Stimulated activated CD8-positive, alpha-beta memory T cell treated with anti-CD3 and anti-CD28 coated beads, Interleukin-15, amount 100 ng/mL, for 4 hours (primary cell): ENCODE measurements around the gene DNAH7.

Source experiments
- DNase-seq, 2 donors: peaks; one replicate each; pipeline ENCODE4 v3.0.0-alpha.2; 2020; ENCODE audit warnings: low read depth in 2 of 2

DNAH7 gene

GRCh38 chr2:196077821-196078220 lies 9.2 kb upstream of the DNAH7 start:
- DNase-seq, result no peak

- DNase-seq, result no peak
These were observed 8.3 kb upstream of the DNAH7 start for GRCh38 chr2:196076778-196077568.

DNA sequence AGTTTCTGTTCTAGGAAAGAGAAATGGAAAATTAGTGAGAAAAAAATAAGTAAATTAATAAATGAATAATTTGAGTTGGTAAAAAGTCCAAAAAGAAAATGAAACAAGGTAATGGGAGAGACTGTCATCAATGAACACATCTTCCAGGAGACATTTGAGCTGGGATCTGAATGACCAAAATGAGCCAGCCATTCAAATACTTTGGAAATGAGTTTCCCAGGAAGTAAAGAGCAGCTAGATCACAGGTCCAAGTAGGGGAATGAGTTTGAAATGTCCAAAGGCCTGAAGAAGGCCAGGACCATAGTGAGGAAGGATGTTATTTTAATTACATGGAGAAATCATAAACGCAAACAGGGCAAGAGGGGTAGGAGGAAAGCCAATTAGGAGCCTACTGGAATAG lies 6.6 kb upstream of the DNAH7 start:
- DNase-seq, result no peak

GRCh38 chr2:196074631-196075030 lies 6.0 kb upstream of the DNAH7 start:
- DNase-seq, result no peak

GRCh38 chr2:196073521-196073920 lies 4.9 kb upstream of the DNAH7 start:
- DNase-seq, result no peak

- DNase-seq, result no peak
These were observed 1.6 kb downstream of the DNAH7 start for GRCh38 chr2:196067088-196067382.

DNA sequence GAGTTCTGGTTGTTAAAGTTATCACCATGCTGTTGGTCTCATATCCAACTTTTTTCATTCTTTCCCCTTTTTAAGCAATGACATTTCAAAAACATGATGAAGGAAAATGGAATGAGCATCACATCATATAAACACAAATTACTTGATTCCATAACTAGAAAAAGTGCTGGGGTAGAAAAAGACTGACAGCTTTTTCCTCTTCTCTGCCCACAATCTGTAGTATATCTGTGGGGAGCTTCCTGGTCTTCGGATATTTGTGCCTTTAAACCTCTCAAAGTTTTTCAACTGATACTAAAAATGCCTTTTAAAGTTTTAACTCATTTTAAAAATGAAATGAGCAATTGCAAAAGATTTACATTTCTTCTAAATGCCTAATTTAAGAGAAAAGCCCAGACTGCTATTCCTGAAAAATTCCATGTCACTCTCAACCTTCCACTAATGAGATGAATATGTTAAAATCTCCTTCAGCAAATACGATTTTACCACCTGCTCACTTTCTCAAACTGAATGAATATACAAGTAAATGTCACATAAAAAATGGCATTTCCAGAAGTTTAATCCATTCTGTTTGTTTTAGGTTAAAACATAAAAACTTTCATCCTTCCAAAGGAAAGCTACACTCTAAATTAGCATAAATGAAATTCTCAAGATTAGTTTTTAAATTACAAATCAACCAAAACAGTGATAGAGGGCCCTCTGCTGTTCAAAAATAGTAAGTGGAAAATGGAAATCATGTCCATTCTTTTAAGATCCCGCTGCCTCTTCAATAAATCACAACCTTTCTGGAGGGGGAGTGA lies 2.1 kb downstream of the DNAH7 start:
- no peak for DNase-seq

DNA sequence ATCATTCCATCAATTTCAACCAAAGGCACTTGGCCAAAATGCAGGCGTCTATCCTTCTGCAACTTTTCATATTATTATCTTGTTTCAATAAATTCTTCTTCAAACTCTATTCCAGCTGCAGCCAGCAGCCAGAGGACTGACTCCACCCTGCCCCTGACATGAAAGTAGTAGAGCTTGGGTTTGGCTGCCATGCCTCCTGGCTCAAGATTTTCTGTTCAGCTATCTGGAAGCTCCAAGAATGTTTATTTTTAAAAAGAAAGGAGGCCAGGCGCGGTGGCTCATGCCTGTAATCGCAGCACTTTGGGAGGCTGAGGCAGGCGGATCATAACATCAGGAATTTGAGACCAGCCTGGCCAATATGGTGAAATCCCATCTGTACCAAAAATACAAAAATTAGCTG lies 4.9 kb downstream of the DNAH7 start:
- DNase-seq, result no peak

GRCh38 chr2:196059491-196059960 lies 9.1 kb downstream of the DNAH7 start:
- no peak for DNase-seq

GRCh38 chr2:196054631-196055030 lies 14.0 kb downstream of the DNAH7 start:
- DNase-seq, result no peak

DNA sequence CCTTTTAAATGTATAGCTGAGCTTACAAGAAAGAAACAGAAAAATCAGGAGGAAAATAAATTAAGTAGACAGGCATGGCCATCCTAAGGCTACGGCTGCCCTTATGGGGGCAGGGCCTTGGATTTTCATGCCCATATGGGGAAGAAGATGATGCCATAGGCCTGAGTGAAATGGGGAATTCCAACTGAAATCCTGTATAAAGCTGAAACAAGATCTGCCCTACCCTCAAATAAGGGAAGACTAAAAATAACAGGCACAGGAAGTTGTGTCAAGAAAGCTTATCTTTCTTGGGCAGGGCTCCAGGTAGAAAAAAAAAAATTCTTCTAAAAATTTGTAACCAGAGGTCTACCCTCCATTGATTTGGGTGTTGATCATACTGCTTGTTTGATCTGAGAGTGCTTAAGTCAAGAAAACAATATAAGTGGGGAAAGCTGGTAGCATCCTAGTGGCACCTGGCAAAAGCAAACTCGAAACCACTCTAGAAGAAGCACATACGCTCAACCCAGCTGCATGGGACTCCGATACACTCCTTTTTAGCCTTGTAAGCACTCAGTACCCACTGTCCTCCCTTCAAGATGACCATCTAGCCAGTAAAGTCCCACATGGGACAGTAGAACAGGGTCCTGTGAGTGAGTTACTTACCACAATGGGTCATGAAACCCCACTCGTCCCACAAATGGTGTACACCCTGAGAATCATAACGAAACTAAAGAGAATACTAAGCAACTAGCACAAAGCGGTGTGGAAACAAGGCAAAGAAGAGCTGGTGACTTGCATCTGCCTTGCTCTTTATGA lies 22.3 kb downstream of the DNAH7 start:
- no peak for DNase-seq

DNA sequence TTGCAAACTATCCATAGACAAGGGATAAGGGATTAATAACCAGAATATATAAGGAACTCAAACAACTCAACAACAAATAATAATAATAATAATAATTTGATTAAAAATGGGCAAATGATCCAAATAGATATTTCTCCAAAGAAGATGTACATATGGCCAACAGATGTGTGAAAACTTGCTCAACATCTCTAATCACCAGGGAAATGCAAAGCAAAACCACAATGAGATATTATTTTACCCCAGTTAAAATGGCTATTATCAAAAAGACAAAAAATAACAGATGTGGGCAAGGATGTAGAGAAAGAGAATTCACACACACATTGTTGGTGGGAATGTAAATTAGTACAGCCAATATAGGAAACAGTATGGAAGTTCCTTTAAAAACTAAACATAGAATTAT lies 26.9 kb downstream of the DNAH7 start:
- no peak for DNase-seq

DNA sequence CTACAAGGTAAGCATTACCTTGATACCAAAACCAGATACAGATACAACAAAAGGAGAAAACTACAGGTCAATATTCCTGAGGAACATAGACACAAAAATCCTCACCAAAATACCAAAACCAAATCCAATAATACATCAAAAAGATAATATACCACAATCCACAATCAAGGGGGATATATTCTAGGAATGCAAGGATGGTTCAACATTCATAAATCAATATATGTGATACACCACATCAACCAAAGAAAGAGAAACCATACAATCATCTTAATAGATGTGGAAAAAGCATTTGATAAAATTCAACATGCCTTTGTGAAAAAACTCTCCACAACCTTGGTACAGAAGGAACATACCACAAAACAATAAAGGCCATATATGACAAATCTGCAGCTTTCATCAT lies 28.4 kb downstream of the DNAH7 start:
- DNase-seq, result no peak

GRCh38 chr2:196036442-196036841 lies 32.2 kb downstream of the DNAH7 start:
- DNase-seq, result no peak

DNA sequence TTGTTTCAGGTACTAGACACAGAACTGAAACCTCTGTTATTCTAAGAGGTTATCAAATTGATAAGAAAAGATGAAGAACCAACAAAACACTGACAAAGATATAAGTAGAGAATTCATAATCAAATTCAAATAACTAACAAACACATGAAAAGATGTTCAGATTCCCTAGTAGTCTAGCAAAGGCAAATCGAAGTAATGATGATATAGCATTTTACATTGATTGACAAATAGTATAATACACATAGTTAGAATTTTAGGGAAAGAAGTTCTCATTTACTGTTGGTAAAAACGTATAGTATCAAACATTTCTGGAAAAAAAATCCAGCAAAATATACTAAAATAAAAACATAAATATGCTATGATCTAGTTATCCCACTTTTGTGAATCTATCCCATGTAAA lies 50.6 kb downstream of the DNAH7 start:
- DNase-seq, result no peak

- no peak for DNase-seq
These were observed 56.3 kb downstream of the DNAH7 start for GRCh38 chr2:196012314-196012713.

- DNase-seq, result no peak
These were observed 68.1 kb downstream of the DNAH7 start for GRCh38 chr2:196000551-196000950.

DNA sequence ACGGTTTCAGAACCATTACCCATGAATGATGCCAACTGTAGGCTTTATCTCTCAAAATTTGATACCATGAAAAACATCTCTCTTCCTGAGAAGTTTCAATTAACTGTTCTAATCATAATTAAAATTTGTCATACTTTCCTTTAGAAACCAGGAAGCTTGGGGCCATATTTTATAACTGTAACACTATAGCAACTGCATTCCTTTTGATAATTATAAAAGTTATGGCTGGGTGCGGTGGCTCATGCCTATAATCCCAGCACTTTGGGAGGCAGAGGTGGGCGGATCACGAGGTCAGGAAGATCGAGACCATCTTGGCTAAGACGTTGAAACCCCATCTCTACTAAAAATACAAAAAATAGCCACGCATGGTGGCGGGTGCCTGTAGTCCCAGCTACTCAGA lies 70.6 kb downstream of the DNAH7 start:
- no peak for DNase-seq

- DNase-seq, result no peak
These were observed 73.1 kb downstream of the DNAH7 start for GRCh38 chr2:195995499-195995898.

- DNase-seq, result no peak
These were observed 75.0 kb downstream of the DNAH7 start for GRCh38 chr2:195993623-195994022.

DNA sequence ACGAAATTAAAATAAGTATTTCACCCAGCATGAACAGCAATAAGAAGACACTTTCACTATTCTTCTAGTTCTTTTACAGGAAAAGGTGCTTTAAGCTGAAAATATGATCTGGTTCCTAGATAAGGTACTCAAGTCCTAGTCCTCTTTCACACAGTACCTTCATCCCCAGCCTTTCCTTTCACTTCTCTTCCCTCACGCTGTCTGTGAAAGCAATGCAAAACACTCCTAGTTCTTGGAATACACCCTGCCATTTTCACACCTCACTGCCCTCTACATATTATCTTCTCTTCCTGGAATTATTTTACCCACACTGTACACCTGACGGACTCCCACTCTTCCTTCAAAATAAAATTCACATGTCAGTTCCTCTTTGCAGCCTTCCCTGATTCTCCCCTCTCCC lies 82.9 kb downstream of the DNAH7 start:
- DNase-seq, result no peak

DNA sequence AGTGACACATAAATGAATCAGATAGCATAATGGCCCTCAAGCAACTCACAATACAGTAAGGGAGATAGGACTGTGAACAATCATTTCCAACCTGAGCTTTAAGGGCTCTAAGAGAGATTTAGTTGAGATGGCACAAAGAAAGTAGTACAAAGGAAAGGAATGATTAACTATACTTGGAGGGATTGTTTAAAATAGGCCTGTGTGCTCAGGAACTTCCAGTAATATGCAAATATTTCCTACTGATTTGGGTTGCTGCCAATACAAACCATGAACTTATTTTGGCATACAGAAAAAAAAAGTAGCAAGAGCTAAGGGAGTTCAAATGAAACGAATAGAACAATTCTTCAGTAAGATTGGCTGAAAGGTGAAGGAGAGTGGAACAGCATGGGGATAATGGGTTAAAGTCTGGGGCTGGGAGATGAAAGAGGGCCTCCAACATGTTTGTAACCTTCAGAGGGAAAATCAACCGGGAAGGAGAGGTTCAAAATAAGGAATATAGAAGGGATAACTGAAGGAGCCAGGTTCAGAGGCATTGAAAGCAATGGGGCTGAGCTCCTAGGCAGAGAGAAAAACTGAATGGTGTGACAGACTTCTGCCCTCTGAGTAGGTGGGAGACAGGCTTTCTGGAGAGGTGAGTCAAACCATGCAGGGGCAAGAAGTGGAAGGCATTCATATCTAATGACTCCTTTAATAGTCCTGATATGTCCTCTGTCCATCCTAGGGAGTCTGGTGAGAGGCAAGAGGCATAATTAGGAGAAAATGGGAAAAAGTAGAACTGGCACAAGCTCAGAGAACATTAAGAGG lies 83.5 kb downstream of the DNAH7 start:
- DNase-seq, result no peak
